Measurements from ENCODE around the gene XPO1.

GRCh38 chr2:61439241-61440002, 98.7 kb downstream of the XPO1 start:
- TF ChIP-seq, protein P1, sequence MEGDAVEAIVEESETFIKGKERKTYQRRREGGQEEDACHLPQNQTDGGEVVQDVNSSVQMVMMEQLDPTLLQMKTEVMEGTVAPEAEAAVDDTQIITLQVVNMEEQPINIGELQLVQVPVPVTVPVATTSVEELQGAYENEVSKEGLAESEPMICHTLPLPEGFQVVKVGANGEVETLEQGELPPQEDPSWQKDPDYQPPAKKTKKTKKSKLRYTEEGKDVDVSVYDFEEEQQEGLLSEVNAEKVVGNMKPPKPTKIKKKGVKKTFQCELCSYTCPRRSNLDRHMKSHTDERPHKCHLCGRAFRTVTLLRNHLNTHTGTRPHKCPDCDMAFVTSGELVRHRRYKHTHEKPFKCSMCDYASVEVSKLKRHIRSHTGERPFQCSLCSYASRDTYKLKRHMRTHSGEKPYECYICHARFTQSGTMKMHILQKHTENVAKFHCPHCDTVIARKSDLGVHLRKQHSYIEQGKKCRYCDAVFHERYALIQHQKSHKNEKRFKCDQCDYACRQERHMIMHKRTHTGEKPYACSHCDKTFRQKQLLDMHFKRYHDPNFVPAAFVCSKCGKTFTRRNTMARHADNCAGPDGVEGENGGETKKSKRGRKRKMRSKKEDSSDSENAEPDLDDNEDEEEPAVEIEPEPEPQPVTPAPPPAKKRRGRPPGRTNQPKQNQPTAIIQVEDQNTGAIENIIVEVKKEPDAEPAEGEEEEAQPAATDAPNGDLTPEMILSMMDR (IDR thresholded peaks at IDR 0.05): no peak
- no peak for TF ChIP-seq POLR2A (IDR thresholded peaks at IDR 0.05)

Measured in prostate gland (tissue), 2 donors.